Liver (tissue), 9 donors: ENCODE data around the gene NSG1. TPM values are rescaled to one million over a fixed set of nuclear protein-coding genes. Genes with fewer than 3 reads are reported as not detected.

Experiments
- DNase-seq: peaks from one replicate; pipeline ENCODE4 v3.0.0-alpha.2; 2017; ENCODE audit warnings: low spot score
- H3K27ac ChIP-seq, 2 donors: one replicate each; pipeline ENCODE4 v1.7.0; 2013; ENCODE audit warnings: inconsistent platforms in 2 of 2, low read length in 2 of 2, control low read depth in 1 of 2, low read depth in 1 of 2, mild to moderate bottlenecking in 1 of 2
- H3K27me3 ChIP-seq, 4 donors: one replicate each; pipeline versions ENCODE4 v1.6.1 to v1.7.0; 2013; ENCODE audit warnings: low read length in 3 of 4, inconsistent platforms in 1 of 4, mild to moderate bottlenecking in 1 of 4, moderate library complexity in 1 of 4; ENCODE audit not compliant: control insufficient read depth in 4 of 4, insufficient read depth in 4 of 4
- H3K36me3 ChIP-seq, 4 donors: one replicate each; pipeline versions ENCODE4 v1.6.1 to v1.7.0; 2013; ENCODE audit warnings: low read length in 3 of 4, mild to moderate bottlenecking in 3 of 4, low read depth in 1 of 4, moderate library complexity in 1 of 4; ENCODE audit not compliant: control insufficient read depth in 4 of 4, insufficient read depth in 3 of 4
- H3K4me1 ChIP-seq, 4 donors: one replicate each; pipeline versions ENCODE4 v1.6.1 to v1.7.0; 2013; ENCODE audit warnings: low read length in 3 of 4, mild to moderate bottlenecking in 3 of 4, moderate library complexity in 1 of 4; ENCODE audit not compliant: control insufficient read depth in 4 of 4, insufficient read depth in 4 of 4
- H3K4me3 ChIP-seq, 3 donors: one replicate each; pipeline versions ENCODE4 v1.6.1 to v1.7.0; 2013; ENCODE audit warnings: low read length in 3 of 3, control low read depth in 1 of 3, low read depth in 1 of 3, mild to moderate bottlenecking in 1 of 3
- H3K9ac ChIP-seq, 2 donors: one replicate each; pipeline ENCODE4 v1.7.0; 2013; ENCODE audit warnings: low read length in 2 of 2, mild to moderate bottlenecking in 2 of 2, moderate library complexity in 2 of 2, control low read depth in 1 of 2, low read depth in 1 of 2
- H3K9me3 ChIP-seq, 4 donors: one replicate each; pipeline versions ENCODE4 v1.6.1 to v1.7.0; 2013; ENCODE audit warnings: low read length in 3 of 4; ENCODE audit not compliant: control insufficient read depth in 4 of 4
- EGR1 ChIP-seq, 2 donors: IDR thresholded peaks; 2 replicates each; pipeline ENCODE4 v1.6.1; 2016 to 2018; ENCODE audit warnings: antibody characterized with exemption in 2 of 2, low read depth in 2 of 2
- FOXA1 ChIP-seq: IDR thresholded peaks from 2 replicates; pipeline ENCODE4 v1.6.1; 2016; ENCODE audit warnings: antibody characterized with exemption
- FOXA2 ChIP-seq: IDR thresholded peaks from 2 replicates; pipeline ENCODE4 v1.6.1; 2016; ENCODE audit warnings: antibody characterized with exemption
- HNF4A ChIP-seq, 2 donors: conservative IDR thresholded peaks; 2 replicates each; pipeline ENCODE4 v1.6.1; 2016; ENCODE audit warnings: antibody characterized with exemption in 2 of 2, mild to moderate bottlenecking in 2 of 2
- HNF4G ChIP-seq: IDR thresholded peaks from 2 replicates; pipeline ENCODE4 v1.6.1; 2016; ENCODE audit warnings: antibody characterized with exemption
- RAD21 ChIP-seq, 2 donors: IDR thresholded peaks; 2 replicates each; pipeline ENCODE4 v1.6.1; 2016; ENCODE audit warnings: antibody characterized with exemption in 2 of 2, mild to moderate bottlenecking in 2 of 2
- RXRA ChIP-seq, 2 donors: IDR thresholded peaks; 2 replicates each; pipeline ENCODE4 v1.6.1; 2017 to 2018; ENCODE audit warnings: antibody characterized with exemption in 2 of 2, mild to moderate bottlenecking in 1 of 2
- SP1 ChIP-seq: IDR thresholded peaks from 2 replicates; pipeline ENCODE4 v1.6.1; 2018; ENCODE audit warnings: antibody characterized with exemption, mild to moderate bottlenecking
- YY1 ChIP-seq: IDR thresholded peaks from 2 replicates; pipeline ENCODE4 v1.6.1; 2016; ENCODE audit warnings: antibody characterized with exemption, mild to moderate bottlenecking
- WGBS: extraction: QIAGEN DNeasy Blood & Tissue Kit; methylation state at CpG from one replicate; pipeline ENCODE4 v1.1.7; 2013; 5-methylcytosine and 5-hydroxymethylcytosine counted together
- polyA plus RNA-seq, 2 donors: library from polyadenylated mRNA; stranded (reverse) in 1 of 2; unstranded in 1 of 2; fragments of 200-250 nt in 1 of 2; fragments of >200 nt in 1 of 2; fragmentation: Nextera tagmentation in 1 of 2; extraction: Ambion mirVana in 1 of 2; gene quantifications; one replicate each; pipeline versions ENCODE4 v1.2.1 to v1.2.3, GENCODE V29; 2013 to 2015
- total RNA-seq, 2 donors: library from RNA; depleted of rRNA; stranded (reverse); fragments of >200 nt; gene quantifications; one replicate each; pipeline ENCODE4 v1.2.3, GENCODE V29; 2014
- TF ChIP-seq, protein P1 (sequence below): fragments of 150-350 bp; IDR thresholded peaks from 2 replicates; pipeline ENCODE4 v1.5.1; 2017; ENCODE audit warnings: improper control_type of control experiment, low read depth, low read length; ENCODE audit not compliant: missing input control
- TF ChIP-seq, protein P2 (sequence below): IDR thresholded peaks from 2 replicates; pipeline ENCODE4 v1.6.1; 2016; ENCODE audit warnings: antibody characterized with exemption
- TF ChIP-seq, protein P3 (sequence below): IDR thresholded peaks from 2 replicates; pipeline ENCODE4 v1.6.1; 2016; ENCODE audit warnings: antibody characterized with exemption, mild to moderate bottlenecking
- donor health status: healthy.
- donor health status: healthy.
- donor health status: healthy.
- donor health status: healthy.
- donor health status: healthy.

NSG1 gene
- total and polyA plus RNA-seq, 4 donors: under 0.01 to 0.33 (median 0.13) TPM

DNA sequence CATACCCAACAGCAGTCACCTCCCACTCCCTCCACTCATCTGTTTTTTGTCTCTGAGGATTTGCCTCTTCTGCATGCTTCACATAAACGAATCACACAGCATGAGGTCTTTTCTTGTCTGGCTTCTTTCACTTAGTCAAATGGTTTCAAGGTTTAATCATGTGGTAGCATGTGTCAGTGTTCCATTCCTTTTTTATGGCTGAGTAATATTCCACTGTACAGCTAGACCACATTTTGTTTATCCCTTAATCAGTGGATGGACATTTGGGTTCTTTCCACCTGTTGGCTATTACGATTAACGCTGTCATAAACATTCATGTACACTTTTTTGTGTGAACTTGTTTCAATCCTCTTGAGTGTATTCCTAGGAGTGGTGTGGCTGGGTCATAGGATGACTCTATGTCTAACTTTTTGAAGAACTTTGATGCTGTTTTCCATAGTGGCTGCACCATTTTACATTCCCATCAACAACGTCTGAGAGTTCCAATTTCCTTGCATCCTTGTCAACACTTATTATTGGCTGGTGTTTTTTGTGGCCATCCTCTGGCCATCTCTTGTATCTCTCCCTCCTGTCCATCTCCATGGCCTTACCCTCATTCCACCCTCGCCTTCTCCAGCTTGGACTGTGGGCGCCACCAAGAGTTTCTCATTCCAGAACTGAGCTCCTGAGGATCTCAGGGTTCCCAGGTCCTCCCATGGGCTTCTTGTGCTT lies 12.4 kb upstream of the NSG1 start:
- TF ChIP-seq HNF4G: no peak
- TF ChIP-seq, protein P1, sequence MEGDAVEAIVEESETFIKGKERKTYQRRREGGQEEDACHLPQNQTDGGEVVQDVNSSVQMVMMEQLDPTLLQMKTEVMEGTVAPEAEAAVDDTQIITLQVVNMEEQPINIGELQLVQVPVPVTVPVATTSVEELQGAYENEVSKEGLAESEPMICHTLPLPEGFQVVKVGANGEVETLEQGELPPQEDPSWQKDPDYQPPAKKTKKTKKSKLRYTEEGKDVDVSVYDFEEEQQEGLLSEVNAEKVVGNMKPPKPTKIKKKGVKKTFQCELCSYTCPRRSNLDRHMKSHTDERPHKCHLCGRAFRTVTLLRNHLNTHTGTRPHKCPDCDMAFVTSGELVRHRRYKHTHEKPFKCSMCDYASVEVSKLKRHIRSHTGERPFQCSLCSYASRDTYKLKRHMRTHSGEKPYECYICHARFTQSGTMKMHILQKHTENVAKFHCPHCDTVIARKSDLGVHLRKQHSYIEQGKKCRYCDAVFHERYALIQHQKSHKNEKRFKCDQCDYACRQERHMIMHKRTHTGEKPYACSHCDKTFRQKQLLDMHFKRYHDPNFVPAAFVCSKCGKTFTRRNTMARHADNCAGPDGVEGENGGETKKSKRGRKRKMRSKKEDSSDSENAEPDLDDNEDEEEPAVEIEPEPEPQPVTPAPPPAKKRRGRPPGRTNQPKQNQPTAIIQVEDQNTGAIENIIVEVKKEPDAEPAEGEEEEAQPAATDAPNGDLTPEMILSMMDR: no peak
- WGBS: 82% methylated on average over 6 of the region's 6 CpGs

DNA sequence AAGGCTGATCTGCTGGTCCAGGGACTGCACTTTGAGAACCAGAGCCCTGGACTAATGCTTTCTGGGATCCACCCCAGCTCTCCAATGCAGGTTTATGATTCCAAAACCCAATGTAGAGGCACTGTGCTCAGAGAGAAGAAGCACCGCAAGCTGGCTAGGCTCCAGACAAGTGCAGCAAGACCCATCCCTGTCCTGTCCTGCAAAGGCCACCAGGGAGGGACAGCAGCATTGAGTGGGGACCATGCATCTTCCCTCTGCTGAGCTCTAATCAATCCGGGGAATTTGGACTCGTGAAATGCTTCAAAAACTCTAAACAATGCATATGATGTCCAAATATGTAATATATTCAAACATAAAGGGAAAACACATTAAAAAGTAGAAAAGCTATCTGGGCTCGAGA lies 10.8 kb upstream of the NSG1 start:
- Histone ChIP-seq H3K9me3 (peaks cover 0 to 3% (median 2%) of the 10 kb centered on the region in 4 donors), H3K4me1 (no peaks in the 10 kb centered on the region), H3K36me3 (no peaks in the 10 kb centered on the region), H3K27me3 (no peaks in the 10 kb centered on the region), H3K27ac (no peak overlapping the region), H3K4me3 (no peak overlapping the region), H3K9ac (no peak overlapping the region)
- no peak for DNase-seq
- WGBS: 73% methylated on average over 4 of the region's 4 CpGs
- TF ChIP-seq SP1: no peak
- no peak for TF ChIP-seq FOXA2
- TF ChIP-seq, protein P2, sequence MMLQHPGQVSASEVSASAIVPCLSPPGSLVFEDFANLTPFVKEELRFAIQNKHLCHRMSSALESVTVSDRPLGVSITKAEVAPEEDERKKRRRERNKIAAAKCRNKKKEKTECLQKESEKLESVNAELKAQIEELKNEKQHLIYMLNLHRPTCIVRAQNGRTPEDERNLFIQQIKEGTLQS: no peak
- TF ChIP-seq HNF4A (conservative IDR thresholded peaks at IDR 0.05): no peak
- no peak for TF ChIP-seq EGR1 (IDR thresholded peaks at IDR 0.05; ENCODE audit: low read depth in 2 of 2)
- TF ChIP-seq, protein P3, sequence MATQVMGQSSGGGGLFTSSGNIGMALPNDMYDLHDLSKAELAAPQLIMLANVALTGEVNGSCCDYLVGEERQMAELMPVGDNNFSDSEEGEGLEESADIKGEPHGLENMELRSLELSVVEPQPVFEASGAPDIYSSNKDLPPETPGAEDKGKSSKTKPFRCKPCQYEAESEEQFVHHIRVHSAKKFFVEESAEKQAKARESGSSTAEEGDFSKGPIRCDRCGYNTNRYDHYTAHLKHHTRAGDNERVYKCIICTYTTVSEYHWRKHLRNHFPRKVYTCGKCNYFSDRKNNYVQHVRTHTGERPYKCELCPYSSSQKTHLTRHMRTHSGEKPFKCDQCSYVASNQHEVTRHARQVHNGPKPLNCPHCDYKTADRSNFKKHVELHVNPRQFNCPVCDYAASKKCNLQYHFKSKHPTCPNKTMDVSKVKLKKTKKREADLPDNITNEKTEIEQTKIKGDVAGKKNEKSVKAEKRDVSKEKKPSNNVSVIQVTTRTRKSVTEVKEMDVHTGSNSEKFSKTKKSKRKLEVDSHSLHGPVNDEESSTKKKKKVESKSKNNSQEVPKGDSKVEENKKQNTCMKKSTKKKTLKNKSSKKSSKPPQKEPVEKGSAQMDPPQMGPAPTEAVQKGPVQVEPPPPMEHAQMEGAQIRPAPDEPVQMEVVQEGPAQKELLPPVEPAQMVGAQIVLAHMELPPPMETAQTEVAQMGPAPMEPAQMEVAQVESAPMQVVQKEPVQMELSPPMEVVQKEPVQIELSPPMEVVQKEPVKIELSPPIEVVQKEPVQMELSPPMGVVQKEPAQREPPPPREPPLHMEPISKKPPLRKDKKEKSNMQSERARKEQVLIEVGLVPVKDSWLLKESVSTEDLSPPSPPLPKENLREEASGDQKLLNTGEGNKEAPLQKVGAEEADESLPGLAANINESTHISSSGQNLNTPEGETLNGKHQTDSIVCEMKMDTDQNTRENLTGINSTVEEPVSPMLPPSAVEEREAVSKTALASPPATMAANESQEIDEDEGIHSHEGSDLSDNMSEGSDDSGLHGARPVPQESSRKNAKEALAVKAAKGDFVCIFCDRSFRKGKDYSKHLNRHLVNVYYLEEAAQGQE: no peak

More for the DNA sequence above, 12.4 kb upstream of the NSG1 start:
- Histone ChIP-seq H3K4me1 (no peaks in the 10 kb centered on the region), H3K9me3 (peaks cover 0 to 3% (median 2%) of the 10 kb centered on the region in 4 donors), H3K27ac (no peak overlapping the region), H3K9ac (no peak overlapping the region), H3K27me3 (no peaks in the 10 kb centered on the region), H3K36me3 (no peaks in the 10 kb centered on the region), H3K4me3 (no peak overlapping the region)
- no peak for DNase-seq

DNA sequence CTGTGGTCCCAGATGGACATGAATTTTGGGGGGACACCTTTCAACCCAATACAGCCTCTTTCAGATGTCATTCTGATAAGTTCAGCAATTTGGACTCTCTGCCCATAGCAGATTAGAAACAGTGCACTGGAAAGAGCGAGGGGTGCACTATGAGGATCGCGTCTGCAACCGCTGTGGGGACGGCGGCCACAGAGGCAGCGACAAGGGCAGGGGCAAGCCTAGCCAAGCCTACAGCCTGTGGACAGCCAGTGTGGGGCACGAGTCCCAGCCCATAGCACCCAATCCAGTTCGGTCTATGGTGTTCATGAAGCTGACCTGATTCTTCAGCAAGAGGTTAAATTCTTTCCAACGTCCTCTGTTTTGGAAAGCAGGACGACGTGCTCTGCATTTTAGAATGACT lies 9.7 kb upstream of the NSG1 start:
- no peak overlapping the region for H3K9ac ChIP-seq
- WGBS: 83% methylated on average over 12 of the region's 12 CpGs
- no peak overlapping the region for H3K4me3 ChIP-seq
- TF ChIP-seq, protein P2: no peak
- TF ChIP-seq, protein P1: no peak
- TF ChIP-seq, protein P3: no peak
- TF ChIP-seq FOXA2 (no peak), RAD21 (IDR thresholded peaks at IDR 0.05) (no peak), RXRA (IDR thresholded peaks at IDR 0.05) (no peak), FOXA1 (no peak), HNF4A (conservative IDR thresholded peaks at IDR 0.05) (no peak), HNF4G (no peak), YY1 (no peak)
- DNase-seq: no peak
- H3K9me3 ChIP-seq: peaks cover 0 to 3% (median 2%) of the 10 kb centered on the region in 4 donors
- no peak overlapping the region for H3K27ac ChIP-seq
- H3K27me3 ChIP-seq: no peaks in the 10 kb centered on the region
- no peaks in the 10 kb centered on the region for H3K36me3 ChIP-seq
- no peaks in the 10 kb centered on the region for H3K4me1 ChIP-seq
